Tibial nerve (tissue), 4 donors: ENCODE results near the gene PDLIM5. TPM values are rescaled to one million over a fixed set of nuclear protein-coding genes. Genes with fewer than 3 reads are reported as not detected.

Experiments used
- DNase-seq, 2 donors: peaks; one replicate each; pipeline ENCODE4 v3.0.0-alpha.2; 2019; ENCODE audit warnings: low spot score in 2 of 2
- H3K27ac ChIP-seq, 4 donors: fragments of 200-600 bp; sonication (generic) in 3 of 4; one replicate each; pipeline ENCODE4 v1.5.1; 2017 to 2019; ENCODE audit warnings: mild to moderate bottlenecking in 1 of 4
- H3K27me3 ChIP-seq, 2 donors: fragments of 200-600 bp; sonication (generic) in 1 of 2; one replicate each; pipeline versions ENCODE4 v1.5.1 to v1.6.0; 2017 to 2019
- H3K36me3 ChIP-seq, 3 donors: fragments of 200-600 bp; sonication (generic); one replicate each; pipeline ENCODE4 v1.5.1; 2018 to 2019
- H3K4me1 ChIP-seq, 4 donors: fragments of 200-600 bp; sonication (generic) in 3 of 4; one replicate each; pipeline ENCODE4 v1.5.1; 2017 to 2019
- H3K4me3 ChIP-seq, 4 donors: fragments of 200-600 bp; sonication (generic) in 3 of 4; one replicate each; pipeline ENCODE4 v1.5.1; 2017 to 2019; ENCODE audit warnings: mild to moderate bottlenecking in 1 of 4, moderate library complexity in 1 of 4
- H3K9me3 ChIP-seq, 4 donors: fragments of 200-600 bp; sonication (generic) in 3 of 4; one replicate each; pipeline ENCODE4 v1.5.1; 2017 to 2019
- CTCF ChIP-seq, 5 experiments: fragments of 200-600 bp in 3 of 5; fragments of 450-650 bp in 2 of 5; sonication (generic) in 3 of 5; IDR thresholded peaks; one replicate each; pipeline ENCODE4 v1.5.1; 2016 to 2019; ENCODE audit warnings: antibody characterized with exemption in 5 of 5, mild to moderate bottlenecking in 3 of 5, moderate library complexity in 2 of 5
- EP300 ChIP-seq, 2 donors: sonication (generic); formaldehyde crosslinking; IDR thresholded peaks; one replicate each; pipeline ENCODE4 v1.6.1; 2017; ENCODE audit warnings: antibody characterized with exemption in 2 of 2, mild to moderate bottlenecking in 1 of 2
- POLR2A ChIP-seq, 2 donors: fragments of 450-650 bp; IDR thresholded peaks; one replicate each; pipeline ENCODE4 v1.6.1; 2017; ENCODE audit warnings: antibody characterized with exemption in 2 of 2, mild to moderate bottlenecking in 2 of 2, moderate library complexity in 2 of 2
- WGBS, 2 donors: methylation state at CpG; one replicate each; pipeline ENCODE4 v1.1.5; 2018; 5-methylcytosine and 5-hydroxymethylcytosine counted together
- total RNA-seq, 4 donors: library from RNA; depleted of rRNA; stranded (reverse); fragments of >200 nt; gene quantifications; one replicate each; pipeline ENCODE4 v1.1.0, GENCODE V29; 2016

PDLIM5 gene
- total RNA-seq, 4 donors from 2014 or later: 73.5 to 117 (median 98.2) TPM

GRCh38 chr4:94578195-94578594 lies 126.5 kb downstream of the PDLIM5 start:
- H3K36me3 ChIP-seq: peaks cover 0 to 5% (median 0%) of the 10 kb centered on the region in 3 donors
- H3K9me3 ChIP-seq: no peaks in the 10 kb centered on the region
- peaks cover 0 to 32% (median 2%) of the 10 kb centered on the region in 4 donors for H3K4me1 ChIP-seq
- no peaks in the 10 kb centered on the region for H3K27me3 ChIP-seq
- H3K4me3 ChIP-seq: no peak overlapping the region
- 69 to 74% methylated on average over 2 of the region's 2 CpGs for WGBS, 2 donors
- DNase-seq: no peak
- TF ChIP-seq POLR2A (IDR thresholded peaks at IDR 0.05) (no peak), EP300 (IDR thresholded peaks at IDR 0.05) (no peak), CTCF (IDR thresholded peaks at IDR 0.05) (no peak)
- no peak overlapping the region for H3K27ac ChIP-seq

GRCh38 chr4:94581766-94582165 lies 130.0 kb downstream of the PDLIM5 start:
- H3K4me3 ChIP-seq: no peak overlapping the region
- no peaks in the 10 kb centered on the region for H3K27me3 ChIP-seq
- peaks cover 0 to 16% (median 12%) of the 10 kb centered on the region in 3 donors for H3K36me3 ChIP-seq
- 94 to 98% methylated on average over 2 of the region's 2 CpGs for WGBS, 2 donors
- TF ChIP-seq POLR2A (IDR thresholded peaks at IDR 0.05): no peak
- no peak for TF ChIP-seq CTCF (IDR thresholded peaks at IDR 0.05)
- no peak for TF ChIP-seq EP300 (IDR thresholded peaks at IDR 0.05)
- peaks cover 0 to 17% (median 0%) of the 10 kb centered on the region in 4 donors for H3K4me1 ChIP-seq
- no peak overlapping the region for H3K27ac ChIP-seq
- DNase-seq: no peak
- no peaks in the 10 kb centered on the region for H3K9me3 ChIP-seq

GRCh38 chr4:94582517-94582916 lies 130.8 kb downstream of the PDLIM5 start:
- Histone ChIP-seq H3K4me1 (peaks cover 0 to 11% (median 0%) of the 10 kb centered on the region in 4 donors), H3K27ac (no peak overlapping the region)
- 66 to 74% methylated on average over 2 of the region's 2 CpGs for WGBS, 2 donors

GRCh38 chr4:94583914-94584641 lies 132.3 kb downstream of the PDLIM5 start:
- no peak overlapping the region for H3K4me3 ChIP-seq
- no peaks in the 10 kb centered on the region for H3K9me3 ChIP-seq
- peaks cover 0 to 9% (median 0%) of the 10 kb centered on the region in 4 donors for H3K4me1 ChIP-seq
- no peak for TF ChIP-seq CTCF (IDR thresholded peaks at IDR 0.05)
- TF ChIP-seq EP300 (IDR thresholded peaks at IDR 0.05): no peak
- no peak for TF ChIP-seq POLR2A (IDR thresholded peaks at IDR 0.05)
- WGBS, 2 donors: 75 to 76% methylated on average over 3 of the region's 3 CpGs
- no peak for DNase-seq
- H3K36me3 ChIP-seq: peaks cover 0 to 16% (median 12%) of the 10 kb centered on the region in 3 donors
- no peaks in the 10 kb centered on the region for H3K27me3 ChIP-seq
- no peak overlapping the region for H3K27ac ChIP-seq

More at GRCh38 chr4:94582517-94582916, 130.8 kb downstream of the PDLIM5 start:
- Histone ChIP-seq H3K36me3 (peaks cover 0 to 16% (median 12%) of the 10 kb centered on the region in 3 donors), H3K9me3 (no peaks in the 10 kb centered on the region), H3K4me3 (no peak overlapping the region), H3K27me3 (no peaks in the 10 kb centered on the region)
- DNase-seq: no peak
- TF ChIP-seq CTCF (IDR thresholded peaks at IDR 0.05): no peak
- no peak for TF ChIP-seq EP300 (IDR thresholded peaks at IDR 0.05)
- TF ChIP-seq POLR2A (IDR thresholded peaks at IDR 0.05): no peak

- Histone ChIP-seq H3K9me3 (no peaks in the 10 kb centered on the region), H3K36me3 (peaks cover 0 to 26% (median 12%) of the 10 kb centered on the region in 3 donors), H3K4me3 (no peak overlapping the region), H3K4me1 (peaks cover 0 to 17% (median 0%) of the 10 kb centered on the region in 4 donors), H3K27ac (no peak overlapping the region), H3K27me3 (no peaks in the 10 kb centered on the region)
- no peak for DNase-seq
- TF ChIP-seq CTCF (IDR thresholded peaks at IDR 0.05): no peak
- TF ChIP-seq EP300 (IDR thresholded peaks at IDR 0.05): no peak
- no peak for TF ChIP-seq POLR2A (IDR thresholded peaks at IDR 0.05)
- 63 to 65% methylated on average over 1 of the region's 1 CpG for WGBS, 2 donors
These were observed 137.4 kb downstream of the PDLIM5 start for GRCh38 chr4:94588896-94589693.
